IMR-90 (cell line): Measurements from ENCODE around the gene CSTF2T. TPM values are rescaled to one million over a fixed set of nuclear protein-coding genes. Genes with fewer than 3 reads are reported as not detected.

Experiments
- ATAC-seq: fragments of 200-7000 bp; cut with Tn5 transposase; 2 replicates; pipeline ENCODE4 v1.9.1; 2020; ENCODE audit warnings: low read depth, mild to moderate bottlenecking, moderate library complexity
- BruUV-seq: library from RNA; stranded (reverse); fragments of 400-500 nt; replicated peaks from 2 replicates; lab custom pipeline; 2021; lab: Mats Ljungman, UMichigan
- CTCF ChIA-PET: fragments of 300-600 bp; formaldehyde crosslinking; extraction: SDS; loops from one replicate; lab custom pipeline; 2021; ENCODE audit warnings: antibody characterized with exemption; lab: Yijun Ruan, JAX
- POLR2A ChIA-PET: fragments of 300-600 bp; sonication (Branson Sonifier 250); formaldehyde crosslinking; loops from one replicate; lab custom pipeline; 2022; ENCODE audit warnings: antibody characterized with exemption; ENCODE audit not compliant: unreplicated experiment; lab: Charles Lee
- DNase-seq: peaks from one replicate; pipeline ENCODE4 v3.0.0; 2013
- H2AFZ ChIP-seq: replicated peaks from 2 replicates; pipeline ENCODE3; 2013; ENCODE audit warnings: low read length, mild to moderate bottlenecking; ENCODE audit not compliant: poor library complexity
- H2AK5ac ChIP-seq: 2 replicates; pipeline ENCODE4 v1.6.1; 2013; ENCODE audit warnings: low read depth, low read length, inconsistent platforms
- H2AK9ac ChIP-seq: replicated peaks from 2 replicates; pipeline ENCODE3; 2013; ENCODE audit warnings: mild to moderate bottlenecking, low read depth, low read length, moderate library complexity; ENCODE audit not compliant: poor library complexity
- H2BK120ac ChIP-seq: 2 replicates; pipeline ENCODE4 v1.6.1; 2013; ENCODE audit warnings: low read depth, low read length, inconsistent platforms
- H2BK15ac ChIP-seq: 3 replicates; pipeline ENCODE4 v1.6.1; 2013; ENCODE audit warnings: low read depth, low read length, inconsistent platforms
- H2BK20ac ChIP-seq: 2 replicates; pipeline ENCODE4 v1.6.1; 2013; ENCODE audit warnings: low read depth, mild to moderate bottlenecking, inconsistent platforms, low read length, moderate library complexity
- H2BK5ac ChIP-seq: 2 replicates; pipeline ENCODE4 v1.6.1; 2013; ENCODE audit warnings: mild to moderate bottlenecking, low read depth, low read length, inconsistent platforms; ENCODE audit not compliant: poor library complexity, severe bottlenecking
- H3K14ac ChIP-seq: replicated peaks from 2 replicates; pipeline ENCODE4 v1.6.1; 2013; ENCODE audit warnings: low read depth, low read length, inconsistent platforms
- H3K18ac ChIP-seq: 2 replicates; pipeline ENCODE4 v1.6.1; 2013; ENCODE audit warnings: low read depth, low read length, control low read depth
- H3K23ac ChIP-seq: 2 replicates; pipeline ENCODE4 v1.6.1; 2013; ENCODE audit warnings: low read depth, low read length, inconsistent platforms
- H3K27ac ChIP-seq: 2 replicates; pipeline ENCODE4 v1.5.1; 2013; ENCODE audit warnings: mild to moderate bottlenecking, control low read depth, low read length; ENCODE audit not compliant: insufficient read depth
- H3K27me3 ChIP-seq: 2 replicates; pipeline ENCODE4 v1.6.1; 2013; ENCODE audit warnings: low read length; ENCODE audit not compliant: control insufficient read depth, insufficient read depth
- H3K36me3 ChIP-seq: 2 replicates; pipeline ENCODE4 v1.6.1; 2013; ENCODE audit warnings: low read length, mixed read lengths; ENCODE audit not compliant: control insufficient read depth, insufficient read depth
- H3K4ac ChIP-seq: 2 replicates; pipeline ENCODE4 v1.6.1; 2013; ENCODE audit warnings: low read depth, low read length, inconsistent platforms
- H3K4me1 ChIP-seq: 2 replicates; pipeline ENCODE4 v1.6.1; 2013; ENCODE audit warnings: low read length, mixed read lengths; ENCODE audit not compliant: control insufficient read depth, insufficient read depth
- H3K4me2 ChIP-seq: 2 replicates; pipeline ENCODE4 v1.6.1; 2013; ENCODE audit warnings: low read depth, mild to moderate bottlenecking, control low read depth, low read length, moderate library complexity
- H3K4me3 ChIP-seq: 2 replicates; pipeline ENCODE4 v1.5.1; 2013; ENCODE audit warnings: low read depth, mild to moderate bottlenecking, control low read depth, low read length, moderate library complexity; ENCODE audit not compliant: insufficient read depth
- H3K56ac ChIP-seq: 2 replicates; pipeline ENCODE4 v1.6.1; 2013; ENCODE audit warnings: low read length, inconsistent platforms; ENCODE audit not compliant: insufficient read depth; ENCODE audit errors: extremely low read depth
- H3K79me1 ChIP-seq, 2 experiments: 2 replicates each; pipeline ENCODE4 v1.6.1; 2013; ENCODE audit warnings: low read length in 2 of 2, inconsistent platforms in 1 of 2, low read depth in 1 of 2
- H3K9ac ChIP-seq: 2 replicates; pipeline ENCODE4 v1.6.1; 2013; ENCODE audit warnings: low read depth, low read length, control low read depth
- H3K9me1 ChIP-seq: 2 replicates; pipeline ENCODE4 v1.6.1; 2013; ENCODE audit warnings: low read length, inconsistent platforms; ENCODE audit not compliant: insufficient read depth
- H3K9me3 ChIP-seq: 2 replicates; pipeline ENCODE4 v1.6.1; 2013; ENCODE audit warnings: low read length; ENCODE audit not compliant: control insufficient read depth, insufficient read depth
- H4K20me1 ChIP-seq: 2 replicates; pipeline ENCODE4 v1.6.1; 2013; ENCODE audit warnings: low read length, inconsistent platforms; ENCODE audit not compliant: insufficient read depth
- H4K5ac ChIP-seq: 2 replicates; pipeline ENCODE4 v1.6.1; 2013; ENCODE audit warnings: mild to moderate bottlenecking, low read depth, low read length, control low read depth
- H4K8ac ChIP-seq, 2 experiments: 2 replicates each; pipeline ENCODE4 v1.6.1; 2013; ENCODE audit warnings: low read depth in 2 of 2, low read length in 2 of 2, control low read depth in 1 of 2, inconsistent platforms in 1 of 2
- H4K91ac ChIP-seq: 2 replicates; pipeline ENCODE4 v1.6.1; 2013; ENCODE audit warnings: low read depth, low read length, inconsistent platforms; ENCODE audit not compliant: insufficient read depth
- BHLHE40 ChIP-seq: fragments of 150-350 bp; IDR thresholded peaks from 2 replicates; pipeline ENCODE4 v1.6.1; 2016; ENCODE audit warnings: mild to moderate bottlenecking, low read depth, low read length
- CEBPB ChIP-seq: IDR thresholded peaks from 2 replicates; pipeline ENCODE4 v1.6.1; 2012; ENCODE audit warnings: low read depth, low read length, improper control_type of control experiment
- CHD1 ChIP-seq: IDR thresholded peaks from 2 replicates; pipeline ENCODE4 v1.6.1; 2012; ENCODE audit warnings: low read depth, low read length, improper control_type of control experiment
- FOS ChIP-seq: fragments of 150-350 bp; IDR thresholded peaks from 2 replicates; pipeline ENCODE4 v1.6.1; 2016; ENCODE audit warnings: low read depth, low read length
- MAFK ChIP-seq: IDR thresholded peaks from 2 replicates; pipeline ENCODE4 v1.6.1; 2012; ENCODE audit warnings: low read depth, low read length, improper control_type of control experiment
- MAZ ChIP-seq: IDR thresholded peaks from 2 replicates; pipeline ENCODE4 v1.6.1; 2012; ENCODE audit warnings: low read depth, mild to moderate bottlenecking, low read length, improper control_type of control experiment, moderate library complexity, borderline replicate concordance
- MXI1 ChIP-seq: IDR thresholded peaks from 2 replicates; pipeline ENCODE4 v1.6.1; 2012; ENCODE audit warnings: low read depth, mild to moderate bottlenecking, low read length, moderate library complexity, borderline replicate concordance
- NFE2L2 ChIP-seq: fragments of 150-350 bp; IDR thresholded peaks from 2 replicates; pipeline ENCODE4 v1.6.1; 2016; ENCODE audit warnings: low read depth, mild to moderate bottlenecking, low read length
- POLR2A ChIP-seq: IDR thresholded peaks from 2 replicates; pipeline ENCODE4 v1.6.1; 2012; ENCODE audit warnings: mild to moderate bottlenecking, low read depth, low read length
- RAD21 ChIP-seq: IDR thresholded peaks from 2 replicates; pipeline ENCODE4 v1.6.1; 2012; ENCODE audit warnings: low read length, improper control_type of control experiment
- RCOR1 ChIP-seq: IDR thresholded peaks from 2 replicates; pipeline ENCODE4 v1.6.1; 2012; ENCODE audit warnings: mild to moderate bottlenecking, low read length, improper control_type of control experiment; ENCODE audit not compliant: insufficient replicate concordance
- RFX5 ChIP-seq: IDR thresholded peaks from 2 replicates; pipeline ENCODE4 v1.8.0; 2012; ENCODE audit warnings: low read depth, mild to moderate bottlenecking, low read length, moderate library complexity
- SMC3 ChIP-seq: fragments of 150-350 bp; IDR thresholded peaks from 2 replicates; pipeline ENCODE4 v1.6.1; 2016; ENCODE audit warnings: low read depth, mild to moderate bottlenecking, antibody characterized with exemption, low read length, moderate library complexity
- WGBS, 2 experiments: methylation state at CpG; one replicate each; pipeline versions ENCODE4 v1.1.5 to v1.1.7; 2013; ENCODE audit warnings: missing lambda C conversion rate in 2 of 2; ENCODE audit not compliant: insufficient read length in 1 of 2; ENCODE audit errors: extremely low coverage in 2 of 2; 5-methylcytosine and 5-hydroxymethylcytosine counted together
- dilution Hi-C: fragments of 300-500 bp; cut with HindIII; formaldehyde crosslinking; loops from one replicate; pipeline ENCODE4 v1.14.3; 2018; ENCODE audit warnings: low sequenced_read_pairs; ENCODE audit not compliant: unreplicated experiment
- in situ Hi-C: fragments of 300-500 bp; cut with MboI; formaldehyde crosslinking; loops from 3 replicates; pipeline ENCODE4 v1.14.3; 2019; ENCODE audit warnings: low sequenced_read_pairs, inconsistent platforms, mixed read lengths
- intact Hi-C: fragments of 100-400 bp; cut with micrococcal nuclease; formaldehyde crosslinking; loops from 2 replicates; pipeline ENCODE4 v1.10.0; 2022
- polyA plus RNA-seq, 3 experiments: library from polyadenylated mRNA; depleted of rRNA; stranded (reverse); fragments of >200 nt; gene quantifications; 2 replicates each; pipeline ENCODE4 v1.2.3, GENCODE V29; 2012; ENCODE audit warnings: low replicate concordance in 1 of 3
- total RNA-seq: library from RNA; depleted of rRNA; stranded (reverse); fragments of >200 nt; gene quantifications from 2 replicates; pipeline ENCODE4 v1.2.3, GENCODE V29; 2012
- TF ChIP-seq, protein P1 (sequence below): conservative IDR thresholded peaks from 2 replicates; pipeline ENCODE4 v1.5.1; 2012; ENCODE audit warnings: mild to moderate bottlenecking, low read depth, low read length, improper control_type of control experiment
- TF ChIP-seq, protein P2 (sequence below): fragments of 150-350 bp; IDR thresholded peaks from 2 replicates; pipeline ENCODE4 v1.6.1; 2017; ENCODE audit warnings: mild to moderate bottlenecking, antibody characterized with exemption, low read length, low read depth
- TF ChIP-seq, protein P3 (sequence below): fragments of 150-350 bp; IDR thresholded peaks from 2 replicates; pipeline ENCODE4 v1.6.1; 2016; ENCODE audit warnings: low read depth, mild to moderate bottlenecking, low read length, moderate library complexity, borderline replicate concordance

The CSTF2T gene
- total and polyA plus RNA-seq, 2 of the 4 experiments (the other 2 are of a cell fraction): 7.2 to 18.6 TPM

DNA sequence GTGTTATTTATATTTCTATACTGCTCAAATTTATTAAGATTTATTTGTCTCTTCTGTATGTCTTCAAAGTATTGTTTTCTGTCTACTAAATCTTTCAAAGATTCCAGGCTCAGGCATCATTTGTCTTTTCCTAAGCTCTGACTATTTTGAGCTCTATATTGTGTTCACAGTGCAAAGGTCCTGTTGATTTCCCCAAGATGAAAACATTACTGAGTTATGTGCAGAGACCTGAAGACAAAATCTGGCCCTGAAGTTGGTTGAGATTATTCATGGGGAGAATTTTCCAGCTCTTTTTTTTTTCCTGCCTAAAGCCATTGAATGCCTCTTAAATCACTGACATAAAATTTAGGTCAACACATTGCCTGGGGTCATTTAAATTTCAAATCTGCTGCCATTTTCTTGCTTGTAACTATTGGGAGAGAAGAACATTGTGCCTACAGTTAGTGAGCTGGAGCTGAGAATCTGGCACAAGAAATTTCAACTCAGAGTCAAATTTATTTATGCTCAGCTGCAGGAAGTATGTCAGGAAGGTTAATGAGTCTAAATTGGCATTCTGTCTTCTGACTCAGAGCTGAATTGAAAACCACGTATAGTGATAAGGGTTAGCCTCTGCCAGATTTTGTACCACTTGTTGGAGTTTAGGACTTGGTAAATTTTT is 31.6 kb downstream of the CSTF2T start:
- no peaks in the 10 kb centered on the region for H3K4me1 ChIP-seq
- no peak overlapping the region for H3K4me2 ChIP-seq
- no peak overlapping the region for H4K5ac ChIP-seq
- 0% methylated on average over 1 of the region's 1 CpG; no CpG with 5 or more reads in 1 of the 2 experiments for WGBS, 2 experiments
- peak; percentile 55 for DNase-seq
- H2BK15ac ChIP-seq: no peak overlapping the region
- no peak overlapping the region for H2AK5ac ChIP-seq
- ATAC-seq: peak; percentile 42; the same call in 1 of the 2 replicates
- no TSS peak for BruUV-seq
- POLR2A ChIA-PET: no interaction called here
- CTCF ChIA-PET: interaction anchor here (1.6 kb wide), 1 partner anchor 8 kb away, joined by 4 read pairs; no protein-coding TSS in a partner anchor
- no peaks in the 10 kb centered on the region; a peak in 1 of 4 replicates for H3K79me1 ChIP-seq
- intact Hi-C loops (no loop called here), in situ Hi-C loops (no loop called here), dilution Hi-C loops (no loop called here)
- H3K27me3 ChIP-seq: no peaks in the 10 kb centered on the region
- no peaks in the 10 kb centered on the region for H3K9me1 ChIP-seq
- H3K4ac ChIP-seq: no peak overlapping the region
- no peak overlapping the region for H4K91ac ChIP-seq
- no peaks in the 10 kb centered on the region for H4K20me1 ChIP-seq
- H2AK9ac ChIP-seq: no peak overlapping the region
- no peaks in the 10 kb centered on the region for H3K36me3 ChIP-seq
- no peak overlapping the region for H3K18ac ChIP-seq
- no peak overlapping the region for H2BK120ac ChIP-seq
- no peak overlapping the region for H3K56ac ChIP-seq
- H4K8ac ChIP-seq: no peak overlapping the region
- no peak overlapping the region for H2BK5ac ChIP-seq
- H2AFZ ChIP-seq: no peak overlapping the region
- no peak overlapping the region for H2BK20ac ChIP-seq
- H3K23ac ChIP-seq: no peak overlapping the region
- H3K27ac ChIP-seq: no peak overlapping the region
- no peak overlapping the region for H3K4me3 ChIP-seq
- H3K14ac ChIP-seq: no peak overlapping the region
- no peak overlapping the region for H3K9ac ChIP-seq
- TF ChIP-seq CEBPB (no peak), CHD1 (no peak), MAZ (no peak), MAFK (no peak), RFX5 (no peak), NFE2L2 (no peak), RCOR1 (no peak), RAD21 (no peak), SMC3 (no peak), FOS (no peak), BHLHE40 (no peak), POLR2A (no peak), MXI1 (no peak)
- TF ChIP-seq, protein P1, sequence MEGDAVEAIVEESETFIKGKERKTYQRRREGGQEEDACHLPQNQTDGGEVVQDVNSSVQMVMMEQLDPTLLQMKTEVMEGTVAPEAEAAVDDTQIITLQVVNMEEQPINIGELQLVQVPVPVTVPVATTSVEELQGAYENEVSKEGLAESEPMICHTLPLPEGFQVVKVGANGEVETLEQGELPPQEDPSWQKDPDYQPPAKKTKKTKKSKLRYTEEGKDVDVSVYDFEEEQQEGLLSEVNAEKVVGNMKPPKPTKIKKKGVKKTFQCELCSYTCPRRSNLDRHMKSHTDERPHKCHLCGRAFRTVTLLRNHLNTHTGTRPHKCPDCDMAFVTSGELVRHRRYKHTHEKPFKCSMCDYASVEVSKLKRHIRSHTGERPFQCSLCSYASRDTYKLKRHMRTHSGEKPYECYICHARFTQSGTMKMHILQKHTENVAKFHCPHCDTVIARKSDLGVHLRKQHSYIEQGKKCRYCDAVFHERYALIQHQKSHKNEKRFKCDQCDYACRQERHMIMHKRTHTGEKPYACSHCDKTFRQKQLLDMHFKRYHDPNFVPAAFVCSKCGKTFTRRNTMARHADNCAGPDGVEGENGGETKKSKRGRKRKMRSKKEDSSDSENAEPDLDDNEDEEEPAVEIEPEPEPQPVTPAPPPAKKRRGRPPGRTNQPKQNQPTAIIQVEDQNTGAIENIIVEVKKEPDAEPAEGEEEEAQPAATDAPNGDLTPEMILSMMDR: no peak
- TF ChIP-seq, protein P2, sequence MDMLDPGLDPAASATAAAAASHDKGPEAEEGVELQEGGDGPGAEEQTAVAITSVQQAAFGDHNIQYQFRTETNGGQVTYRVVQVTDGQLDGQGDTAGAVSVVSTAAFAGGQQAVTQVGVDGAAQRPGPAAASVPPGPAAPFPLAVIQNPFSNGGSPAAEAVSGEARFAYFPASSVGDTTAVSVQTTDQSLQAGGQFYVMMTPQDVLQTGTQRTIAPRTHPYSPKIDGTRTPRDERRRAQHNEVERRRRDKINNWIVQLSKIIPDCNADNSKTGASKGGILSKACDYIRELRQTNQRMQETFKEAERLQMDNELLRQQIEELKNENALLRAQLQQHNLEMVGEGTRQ: no peak
- TF ChIP-seq, protein P3, sequence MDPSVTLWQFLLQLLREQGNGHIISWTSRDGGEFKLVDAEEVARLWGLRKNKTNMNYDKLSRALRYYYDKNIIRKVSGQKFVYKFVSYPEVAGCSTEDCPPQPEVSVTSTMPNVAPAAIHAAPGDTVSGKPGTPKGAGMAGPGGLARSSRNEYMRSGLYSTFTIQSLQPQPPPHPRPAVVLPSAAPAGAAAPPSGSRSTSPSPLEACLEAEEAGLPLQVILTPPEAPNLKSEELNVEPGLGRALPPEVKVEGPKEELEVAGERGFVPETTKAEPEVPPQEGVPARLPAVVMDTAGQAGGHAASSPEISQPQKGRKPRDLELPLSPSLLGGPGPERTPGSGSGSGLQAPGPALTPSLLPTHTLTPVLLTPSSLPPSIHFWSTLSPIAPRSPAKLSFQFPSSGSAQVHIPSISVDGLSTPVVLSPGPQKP: no peak
- H3K9me3 ChIP-seq: 0 out of 2 replicates have a peak, but pooled peaks cover 3% of the 10 kb centered on the region
